IMR-90 (cell line): ENCODE measurements around the gene ZNF662. TPM values are rescaled to one million over a fixed set of nuclear protein-coding genes. Genes with fewer than 3 reads are reported as not detected.

ENCODE experiments used
- ATAC-seq: fragments of 200-7000 bp; cut with Tn5 transposase; 2 replicates; pipeline ENCODE4 v1.9.1; 2020; ENCODE audit warnings: low read depth, mild to moderate bottlenecking, moderate library complexity
- BruUV-seq: library from RNA; stranded (reverse); fragments of 400-500 nt; replicated peaks from 2 replicates; lab custom pipeline; 2021; lab: Mats Ljungman, UMichigan
- CTCF ChIA-PET: fragments of 300-600 bp; formaldehyde crosslinking; extraction: SDS; loops from one replicate; lab custom pipeline; 2021; ENCODE audit warnings: antibody characterized with exemption; lab: Yijun Ruan, JAX
- POLR2A ChIA-PET: fragments of 300-600 bp; sonication (Branson Sonifier 250); formaldehyde crosslinking; loops from one replicate; lab custom pipeline; 2022; ENCODE audit warnings: antibody characterized with exemption; ENCODE audit not compliant: unreplicated experiment; lab: Charles Lee
- DNase-seq: peaks from one replicate; pipeline ENCODE4 v3.0.0; 2013
- H2AFZ ChIP-seq: replicated peaks from 2 replicates; pipeline ENCODE3; 2013; ENCODE audit warnings: low read length, mild to moderate bottlenecking; ENCODE audit not compliant: poor library complexity
- H2AK5ac ChIP-seq: 2 replicates; pipeline ENCODE4 v1.6.1; 2013; ENCODE audit warnings: low read depth, low read length, inconsistent platforms
- H2AK9ac ChIP-seq: replicated peaks from 2 replicates; pipeline ENCODE3; 2013; ENCODE audit warnings: mild to moderate bottlenecking, low read depth, low read length, moderate library complexity; ENCODE audit not compliant: poor library complexity
- H2BK120ac ChIP-seq: 2 replicates; pipeline ENCODE4 v1.6.1; 2013; ENCODE audit warnings: low read depth, low read length, inconsistent platforms
- H2BK15ac ChIP-seq: 3 replicates; pipeline ENCODE4 v1.6.1; 2013; ENCODE audit warnings: low read depth, low read length, inconsistent platforms
- H2BK20ac ChIP-seq: 2 replicates; pipeline ENCODE4 v1.6.1; 2013; ENCODE audit warnings: low read depth, mild to moderate bottlenecking, inconsistent platforms, low read length, moderate library complexity
- H2BK5ac ChIP-seq: 2 replicates; pipeline ENCODE4 v1.6.1; 2013; ENCODE audit warnings: mild to moderate bottlenecking, low read depth, low read length, inconsistent platforms; ENCODE audit not compliant: poor library complexity, severe bottlenecking
- H3K14ac ChIP-seq: replicated peaks from 2 replicates; pipeline ENCODE4 v1.6.1; 2013; ENCODE audit warnings: low read depth, low read length, inconsistent platforms
- H3K18ac ChIP-seq: 2 replicates; pipeline ENCODE4 v1.6.1; 2013; ENCODE audit warnings: low read depth, low read length, control low read depth
- H3K23ac ChIP-seq: 2 replicates; pipeline ENCODE4 v1.6.1; 2013; ENCODE audit warnings: low read depth, low read length, inconsistent platforms
- H3K27ac ChIP-seq: 2 replicates; pipeline ENCODE4 v1.5.1; 2013; ENCODE audit warnings: mild to moderate bottlenecking, control low read depth, low read length; ENCODE audit not compliant: insufficient read depth
- H3K27me3 ChIP-seq: 2 replicates; pipeline ENCODE4 v1.6.1; 2013; ENCODE audit warnings: low read length; ENCODE audit not compliant: control insufficient read depth, insufficient read depth
- H3K36me3 ChIP-seq: 2 replicates; pipeline ENCODE4 v1.6.1; 2013; ENCODE audit warnings: low read length, mixed read lengths; ENCODE audit not compliant: control insufficient read depth, insufficient read depth
- H3K4ac ChIP-seq: 2 replicates; pipeline ENCODE4 v1.6.1; 2013; ENCODE audit warnings: low read depth, low read length, inconsistent platforms
- H3K4me1 ChIP-seq: 2 replicates; pipeline ENCODE4 v1.6.1; 2013; ENCODE audit warnings: low read length, mixed read lengths; ENCODE audit not compliant: control insufficient read depth, insufficient read depth
- H3K4me2 ChIP-seq: 2 replicates; pipeline ENCODE4 v1.6.1; 2013; ENCODE audit warnings: low read depth, mild to moderate bottlenecking, control low read depth, low read length, moderate library complexity
- H3K4me3 ChIP-seq: 2 replicates; pipeline ENCODE4 v1.5.1; 2013; ENCODE audit warnings: low read depth, mild to moderate bottlenecking, control low read depth, low read length, moderate library complexity; ENCODE audit not compliant: insufficient read depth
- H3K56ac ChIP-seq: 2 replicates; pipeline ENCODE4 v1.6.1; 2013; ENCODE audit warnings: low read length, inconsistent platforms; ENCODE audit not compliant: insufficient read depth; ENCODE audit errors: extremely low read depth
- H3K79me1 ChIP-seq, 2 experiments: 2 replicates each; pipeline ENCODE4 v1.6.1; 2013; ENCODE audit warnings: low read length in 2 of 2, inconsistent platforms in 1 of 2, low read depth in 1 of 2
- H3K9ac ChIP-seq: 2 replicates; pipeline ENCODE4 v1.6.1; 2013; ENCODE audit warnings: low read depth, low read length, control low read depth
- H3K9me1 ChIP-seq: 2 replicates; pipeline ENCODE4 v1.6.1; 2013; ENCODE audit warnings: low read length, inconsistent platforms; ENCODE audit not compliant: insufficient read depth
- H3K9me3 ChIP-seq: 2 replicates; pipeline ENCODE4 v1.6.1; 2013; ENCODE audit warnings: low read length; ENCODE audit not compliant: control insufficient read depth, insufficient read depth
- H4K20me1 ChIP-seq: 2 replicates; pipeline ENCODE4 v1.6.1; 2013; ENCODE audit warnings: low read length, inconsistent platforms; ENCODE audit not compliant: insufficient read depth
- H4K5ac ChIP-seq: 2 replicates; pipeline ENCODE4 v1.6.1; 2013; ENCODE audit warnings: mild to moderate bottlenecking, low read depth, low read length, control low read depth
- H4K8ac ChIP-seq, 2 experiments: 2 replicates each; pipeline ENCODE4 v1.6.1; 2013; ENCODE audit warnings: low read depth in 2 of 2, low read length in 2 of 2, control low read depth in 1 of 2, inconsistent platforms in 1 of 2
- H4K91ac ChIP-seq: 2 replicates; pipeline ENCODE4 v1.6.1; 2013; ENCODE audit warnings: low read depth, low read length, inconsistent platforms; ENCODE audit not compliant: insufficient read depth
- BHLHE40 ChIP-seq: fragments of 150-350 bp; IDR thresholded peaks from 2 replicates; pipeline ENCODE4 v1.6.1; 2016; ENCODE audit warnings: mild to moderate bottlenecking, low read depth, low read length
- CEBPB ChIP-seq: IDR thresholded peaks from 2 replicates; pipeline ENCODE4 v1.6.1; 2012; ENCODE audit warnings: low read depth, low read length, improper control_type of control experiment
- CHD1 ChIP-seq: IDR thresholded peaks from 2 replicates; pipeline ENCODE4 v1.6.1; 2012; ENCODE audit warnings: low read depth, low read length, improper control_type of control experiment
- CTCF ChIP-seq: conservative IDR thresholded peaks from 2 replicates; pipeline ENCODE4 v1.5.1; 2012; ENCODE audit warnings: mild to moderate bottlenecking, low read depth, low read length, improper control_type of control experiment
- ELK1 ChIP-seq: fragments of 150-350 bp; IDR thresholded peaks from 2 replicates; pipeline ENCODE4 v1.6.1; 2016; ENCODE audit warnings: low read depth, mild to moderate bottlenecking, low read length, moderate library complexity, borderline replicate concordance
- FOS ChIP-seq: fragments of 150-350 bp; IDR thresholded peaks from 2 replicates; pipeline ENCODE4 v1.6.1; 2016; ENCODE audit warnings: low read depth, low read length
- MAFK ChIP-seq: IDR thresholded peaks from 2 replicates; pipeline ENCODE4 v1.6.1; 2012; ENCODE audit warnings: low read depth, low read length, improper control_type of control experiment
- MAZ ChIP-seq: IDR thresholded peaks from 2 replicates; pipeline ENCODE4 v1.6.1; 2012; ENCODE audit warnings: low read depth, mild to moderate bottlenecking, low read length, improper control_type of control experiment, moderate library complexity, borderline replicate concordance
- MXI1 ChIP-seq: IDR thresholded peaks from 2 replicates; pipeline ENCODE4 v1.6.1; 2012; ENCODE audit warnings: low read depth, mild to moderate bottlenecking, low read length, moderate library complexity, borderline replicate concordance
- NFE2L2 ChIP-seq: fragments of 150-350 bp; IDR thresholded peaks from 2 replicates; pipeline ENCODE4 v1.6.1; 2016; ENCODE audit warnings: low read depth, mild to moderate bottlenecking, low read length
- POLR2A ChIP-seq: IDR thresholded peaks from 2 replicates; pipeline ENCODE4 v1.6.1; 2012; ENCODE audit warnings: mild to moderate bottlenecking, low read depth, low read length
- RAD21 ChIP-seq: IDR thresholded peaks from 2 replicates; pipeline ENCODE4 v1.6.1; 2012; ENCODE audit warnings: low read length, improper control_type of control experiment
- RCOR1 ChIP-seq: IDR thresholded peaks from 2 replicates; pipeline ENCODE4 v1.6.1; 2012; ENCODE audit warnings: mild to moderate bottlenecking, low read length, improper control_type of control experiment; ENCODE audit not compliant: insufficient replicate concordance
- RFX5 ChIP-seq: IDR thresholded peaks from 2 replicates; pipeline ENCODE4 v1.8.0; 2012; ENCODE audit warnings: low read depth, mild to moderate bottlenecking, low read length, moderate library complexity
- SMC3 ChIP-seq: fragments of 150-350 bp; IDR thresholded peaks from 2 replicates; pipeline ENCODE4 v1.6.1; 2016; ENCODE audit warnings: low read depth, mild to moderate bottlenecking, antibody characterized with exemption, low read length, moderate library complexity
- USF2 ChIP-seq: fragments of 150-350 bp; IDR thresholded peaks from 2 replicates; pipeline ENCODE4 v1.6.1; 2017; ENCODE audit warnings: mild to moderate bottlenecking, antibody characterized with exemption, low read length, low read depth
- WGBS, 2 experiments: methylation state at CpG; one replicate each; pipeline versions ENCODE4 v1.1.5 to v1.1.7; 2013; ENCODE audit warnings: missing lambda C conversion rate in 2 of 2; ENCODE audit not compliant: insufficient read length in 1 of 2; ENCODE audit errors: extremely low coverage in 2 of 2; 5-methylcytosine and 5-hydroxymethylcytosine counted together
- dilution Hi-C: fragments of 300-500 bp; cut with HindIII; formaldehyde crosslinking; loops from one replicate; pipeline ENCODE4 v1.14.3; 2018; ENCODE audit warnings: low sequenced_read_pairs; ENCODE audit not compliant: unreplicated experiment
- in situ Hi-C: fragments of 300-500 bp; cut with MboI; formaldehyde crosslinking; loops from 3 replicates; pipeline ENCODE4 v1.14.3; 2019; ENCODE audit warnings: low sequenced_read_pairs, inconsistent platforms, mixed read lengths
- intact Hi-C: fragments of 100-400 bp; cut with micrococcal nuclease; formaldehyde crosslinking; loops from 2 replicates; pipeline ENCODE4 v1.10.0; 2022
- polyA plus RNA-seq, 3 experiments: library from polyadenylated mRNA; depleted of rRNA; stranded (reverse); fragments of >200 nt; gene quantifications; 2 replicates each; pipeline ENCODE4 v1.2.3, GENCODE V29; 2012; ENCODE audit warnings: low replicate concordance in 1 of 3
- total RNA-seq: library from RNA; depleted of rRNA; stranded (reverse); fragments of >200 nt; gene quantifications from 2 replicates; pipeline ENCODE4 v1.2.3, GENCODE V29; 2012

The ZNF662 gene
- total and polyA plus RNA-seq, 2 of the 4 experiments (the other 2 are of a cell fraction), result 0.29 to 0.54 TPM

- Histone ChIP-seq H4K91ac (no peak overlapping the region), H2AFZ (no peak overlapping the region), H3K79me1 (no peaks in the 10 kb centered on the region), H3K56ac (no peak overlapping the region), H2BK15ac (no peak overlapping the region), H3K4me3 (no peak overlapping the region), H3K4me2 (no peak overlapping the region), H3K36me3 (no peaks in the 10 kb centered on the region), H3K14ac (no peak overlapping the region), H3K4me1 (no peaks in the 10 kb centered on the region), H2BK20ac (no peak overlapping the region), H4K20me1 (no peaks in the 10 kb centered on the region), H3K9me1 (no peaks in the 10 kb centered on the region), H3K23ac (no peak overlapping the region), H2BK120ac (no peak overlapping the region), H2AK5ac (no peak overlapping the region), H4K5ac (no peak overlapping the region), H3K4ac (no peak overlapping the region), H2AK9ac (no peak overlapping the region), H3K27me3 (peaks cover 28% of the 10 kb centered on the region), H3K9ac (no peak overlapping the region), H3K9me3 (no peaks in the 10 kb centered on the region), H3K27ac (no peak overlapping the region), H4K8ac (no peak overlapping the region), H3K18ac (no peak overlapping the region), H2BK5ac (no peak overlapping the region)
- BruUV-seq, result no TSS peak
- dilution Hi-C loops, result no loop called here
- intact Hi-C loops, result no loop called here
- in situ Hi-C loops, result no loop called here
- DNase-seq, result no peak
- ChIA-PET POLR2A (no interaction called here), CTCF (no interaction called here)
- no peak for TF ChIP-seq MAZ
- no peak for TF ChIP-seq MAFK
- TF ChIP-seq CHD1, result no peak
- TF ChIP-seq USF2, result no peak
- no peak for TF ChIP-seq NFE2L2
- no peak for TF ChIP-seq BHLHE40
- no peak for TF ChIP-seq CEBPB
- TF ChIP-seq SMC3, result no peak
- TF ChIP-seq MXI1, result no peak
- TF ChIP-seq ELK1, result no peak
- TF ChIP-seq RAD21, result no peak
- no peak for TF ChIP-seq RCOR1
- TF ChIP-seq RFX5, result no peak
- no peak for TF ChIP-seq FOS
- TF ChIP-seq POLR2A, result no peak
- TF ChIP-seq CTCF, result no peak
- WGBS, 2 experiments, result no CpG with 5 or more reads among the region's 5 CpGs
- no peak for ATAC-seq
These were observed 37.1 kb upstream of the ZNF662 start for GRCh38 chr3:42868841-42869240.
